Measurements from ENCODE around the gene ZNF784.

DNA sequence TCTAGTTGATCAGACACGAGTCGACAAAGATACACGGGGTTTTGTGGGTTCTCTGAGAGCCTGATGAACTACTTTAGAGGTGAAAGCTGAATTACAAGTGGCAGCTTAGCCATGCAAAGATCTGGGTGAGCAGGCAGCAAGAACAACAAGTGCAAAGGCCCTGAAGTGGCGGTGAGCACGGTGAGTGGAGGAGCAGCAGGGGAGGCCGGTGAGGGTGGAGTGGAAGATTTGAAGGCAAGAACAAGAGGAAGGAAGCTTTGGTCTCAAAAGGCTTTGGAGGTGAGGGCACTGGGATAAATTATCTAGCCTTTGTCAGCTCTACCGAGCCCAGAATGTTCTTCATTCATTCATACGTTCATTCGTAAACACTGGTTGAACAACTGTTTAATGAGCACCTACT is 17.5 kb downstream of the ZNF784 start:
- TF ChIP-seq CTCF (IDR thresholded peaks at IDR 0.05; ENCODE audit: low read depth, low read length, missing input control) (no peak), RAD21 (IDR thresholded peaks at IDR 0.05) (no peak), TAF1 (conservative IDR thresholded peaks at IDR 0.05) (no peak), MAX (IDR thresholded peaks at IDR 0.05) (no peak), HNF4A (conservative IDR thresholded peaks at IDR 0.05) (no peak), FOXA1 (IDR thresholded peaks at IDR 0.05) (no peak), JUND (IDR thresholded peaks at IDR 0.05) (no peak), YY1 (IDR thresholded peaks at IDR 0.05) (no peak), GABPA (IDR thresholded peaks at IDR 0.05 in 1 of 2, conservative IDR thresholded peaks at IDR 0.05 in 1 of 2) (no peak), NR2F2 (IDR thresholded peaks at IDR 0.05) (no peak), EGR1 (IDR thresholded peaks at IDR 0.05; ENCODE audit: low read depth in 2 of 2) (no peak)
- TF ChIP-seq, protein P1, sequence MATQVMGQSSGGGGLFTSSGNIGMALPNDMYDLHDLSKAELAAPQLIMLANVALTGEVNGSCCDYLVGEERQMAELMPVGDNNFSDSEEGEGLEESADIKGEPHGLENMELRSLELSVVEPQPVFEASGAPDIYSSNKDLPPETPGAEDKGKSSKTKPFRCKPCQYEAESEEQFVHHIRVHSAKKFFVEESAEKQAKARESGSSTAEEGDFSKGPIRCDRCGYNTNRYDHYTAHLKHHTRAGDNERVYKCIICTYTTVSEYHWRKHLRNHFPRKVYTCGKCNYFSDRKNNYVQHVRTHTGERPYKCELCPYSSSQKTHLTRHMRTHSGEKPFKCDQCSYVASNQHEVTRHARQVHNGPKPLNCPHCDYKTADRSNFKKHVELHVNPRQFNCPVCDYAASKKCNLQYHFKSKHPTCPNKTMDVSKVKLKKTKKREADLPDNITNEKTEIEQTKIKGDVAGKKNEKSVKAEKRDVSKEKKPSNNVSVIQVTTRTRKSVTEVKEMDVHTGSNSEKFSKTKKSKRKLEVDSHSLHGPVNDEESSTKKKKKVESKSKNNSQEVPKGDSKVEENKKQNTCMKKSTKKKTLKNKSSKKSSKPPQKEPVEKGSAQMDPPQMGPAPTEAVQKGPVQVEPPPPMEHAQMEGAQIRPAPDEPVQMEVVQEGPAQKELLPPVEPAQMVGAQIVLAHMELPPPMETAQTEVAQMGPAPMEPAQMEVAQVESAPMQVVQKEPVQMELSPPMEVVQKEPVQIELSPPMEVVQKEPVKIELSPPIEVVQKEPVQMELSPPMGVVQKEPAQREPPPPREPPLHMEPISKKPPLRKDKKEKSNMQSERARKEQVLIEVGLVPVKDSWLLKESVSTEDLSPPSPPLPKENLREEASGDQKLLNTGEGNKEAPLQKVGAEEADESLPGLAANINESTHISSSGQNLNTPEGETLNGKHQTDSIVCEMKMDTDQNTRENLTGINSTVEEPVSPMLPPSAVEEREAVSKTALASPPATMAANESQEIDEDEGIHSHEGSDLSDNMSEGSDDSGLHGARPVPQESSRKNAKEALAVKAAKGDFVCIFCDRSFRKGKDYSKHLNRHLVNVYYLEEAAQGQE (IDR thresholded peaks at IDR 0.05) = no peak
- TF ChIP-seq, protein P2, sequence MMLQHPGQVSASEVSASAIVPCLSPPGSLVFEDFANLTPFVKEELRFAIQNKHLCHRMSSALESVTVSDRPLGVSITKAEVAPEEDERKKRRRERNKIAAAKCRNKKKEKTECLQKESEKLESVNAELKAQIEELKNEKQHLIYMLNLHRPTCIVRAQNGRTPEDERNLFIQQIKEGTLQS (IDR thresholded peaks at IDR 0.05) = no peak
- TF ChIP-seq, protein P3, sequence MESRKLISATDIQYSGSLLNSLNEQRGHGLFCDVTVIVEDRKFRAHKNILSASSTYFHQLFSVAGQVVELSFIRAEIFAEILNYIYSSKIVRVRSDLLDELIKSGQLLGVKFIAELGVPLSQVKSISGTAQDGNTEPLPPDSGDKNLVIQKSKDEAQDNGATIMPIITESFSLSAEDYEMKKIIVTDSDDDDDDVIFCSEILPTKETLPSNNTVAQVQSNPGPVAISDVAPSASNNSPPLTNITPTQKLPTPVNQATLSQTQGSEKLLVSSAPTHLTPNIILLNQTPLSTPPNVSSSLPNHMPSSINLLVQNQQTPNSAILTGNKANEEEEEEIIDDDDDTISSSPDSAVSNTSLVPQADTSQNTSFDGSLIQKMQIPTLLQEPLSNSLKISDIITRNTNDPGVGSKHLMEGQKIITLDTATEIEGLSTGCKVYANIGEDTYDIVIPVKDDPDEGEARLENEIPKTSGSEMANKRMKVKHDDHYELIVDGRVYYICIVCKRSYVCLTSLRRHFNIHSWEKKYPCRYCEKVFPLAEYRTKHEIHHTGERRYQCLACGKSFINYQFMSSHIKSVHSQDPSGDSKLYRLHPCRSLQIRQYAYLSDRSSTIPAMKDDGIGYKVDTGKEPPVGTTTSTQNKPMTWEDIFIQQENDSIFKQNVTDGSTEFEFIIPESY (IDR thresholded peaks at IDR 0.05) = no peak
